ENCODE measurements around the gene KRT74. TPM values are rescaled to one million over a fixed set of nuclear protein-coding genes. Genes with fewer than 3 reads are reported as not detected.

Gene KRT74
- total and polyA plus RNA-seq, 4 donors, result not detected

- TF ChIP-seq CTCF (IDR thresholded peaks at IDR 0.05; ENCODE audit: control extremely low read depth, extremely low read depth), result no peak
- H3K27ac ChIP-seq (ENCODE audit: low read depth in 1 of 2, low read length in 1 of 2), result no peak overlapping the region
- DNase-seq (no peak), ATAC-seq (ENCODE audit: insufficient read depth, low FRiP score) (no peak)
- 66 to 69% methylated on average over 10 of the region's 10 CpGs for WGBS, 2 donors
- H3K9ac ChIP-seq (ENCODE audit: insufficient read depth in 1 of 2, low read length in 2 of 2), result no peak overlapping the region
- H3K27me3 ChIP-seq (ENCODE audit: control insufficient read depth in 3 of 3, insufficient read depth in 3 of 3, low read length in 2 of 3), result peaks cover 0 to 4% (median 0%) of the 10 kb centered on the region in 3 donors
- H3K4me1 ChIP-seq (ENCODE audit: control insufficient read depth in 5 of 5, insufficient read depth in 5 of 5, low read length in 5 of 5), result peaks cover 0 to 4% (median 0%) of the 10 kb centered on the region in 5 donors
- no peaks in the 10 kb centered on the region for H3K9me3 ChIP-seq (ENCODE audit: control insufficient read depth in 4 of 4, insufficient read depth in 3 of 4, low read length in 3 of 4)
- H3K4me3 ChIP-seq, result no peak overlapping the region
- H3K36me3 ChIP-seq (ENCODE audit: control insufficient read depth in 4 of 4, insufficient read depth in 4 of 4, low read length in 4 of 4), result no peaks in the 10 kb centered on the region
Measured at GRCh38 chr12:52521568-52522266, 51.9 kb downstream of the KRT74 start.

GRCh38 chr12:52521175-52521567, 52.5 kb downstream of the KRT74 start:
- WGBS, 2 donors, result 76 to 84% methylated on average over 10 of the region's 10 CpGs
- no peak for ATAC-seq (ENCODE audit: insufficient read depth, low FRiP score)

GRCh38 chr12:52519826-52520662, 53.6 kb downstream of the KRT74 start, which contains the start of gene KRT5:
Gene KRT5 (minus strand): TSS chr12:52520394. CDS start chr12:52520296, 98 bp downstream.
- Histone ChIP-seq H3K4me3 (no peak within 1 kb of the TSS), H3K27ac (ENCODE audit: low read depth in 1 of 2, low read length in 1 of 2) (no peak within 1 kb of the TSS), H3K27me3 (ENCODE audit: control insufficient read depth in 3 of 3, insufficient read depth in 3 of 3, low read length in 2 of 3) (peaks cover 0 to 4% (median 0%) of the 10 kb centered on the region in 3 donors), H3K4me1 (ENCODE audit: control insufficient read depth in 5 of 5, insufficient read depth in 5 of 5, low read length in 5 of 5) (peaks cover 0 to 4% (median 0%) of the 10 kb centered on the region in 5 donors), H3K9ac (ENCODE audit: insufficient read depth in 1 of 2, low read length in 2 of 2) (no peak within 1 kb of the TSS), H3K9me3 (ENCODE audit: control insufficient read depth in 4 of 4, insufficient read depth in 3 of 4, low read length in 3 of 4) (peaks cover 0 to 3% (median 0%) of the 10 kb centered on the region in 4 donors), H3K36me3 (ENCODE audit: control insufficient read depth in 4 of 4, insufficient read depth in 4 of 4, low read length in 4 of 4) (no peaks in the 10 kb centered on the region)
- 84 to 88% methylated on average over 29 of the region's 29 CpGs for WGBS, 2 donors
- TF ChIP-seq CTCF (IDR thresholded peaks at IDR 0.05; ENCODE audit: control extremely low read depth, extremely low read depth), result no peak
- no peak for ATAC-seq (ENCODE audit: insufficient read depth, low FRiP score)
- DNase-seq, result no peak

More at GRCh38 chr12:52521175-52521567, 52.5 kb downstream of the KRT74 start:
- Histone ChIP-seq H3K9ac (ENCODE audit: insufficient read depth in 1 of 2, low read length in 2 of 2) (no peak overlapping the region), H3K4me3 (no peak overlapping the region), H3K4me1 (ENCODE audit: control insufficient read depth in 5 of 5, insufficient read depth in 5 of 5, low read length in 5 of 5) (peaks cover 0 to 4% (median 0%) of the 10 kb centered on the region in 5 donors), H3K27ac (ENCODE audit: low read depth in 1 of 2, low read length in 1 of 2) (no peak overlapping the region), H3K27me3 (ENCODE audit: control insufficient read depth in 3 of 3, insufficient read depth in 3 of 3, low read length in 2 of 3) (peaks cover 0 to 4% (median 0%) of the 10 kb centered on the region in 3 donors), H3K36me3 (ENCODE audit: control insufficient read depth in 4 of 4, insufficient read depth in 4 of 4, low read length in 4 of 4) (no peaks in the 10 kb centered on the region), H3K9me3 (ENCODE audit: control insufficient read depth in 4 of 4, insufficient read depth in 3 of 4, low read length in 3 of 4) (peaks cover 0 to under 1% (median 0%) of the 10 kb centered on the region in 4 donors)
- DNase-seq, result no peak
- TF ChIP-seq CTCF (IDR thresholded peaks at IDR 0.05; ENCODE audit: control extremely low read depth, extremely low read depth), result no peak
